AG09319 (cell line): ENCODE results near the gene PCDH9.

Experiments used
- DNase-seq: peaks from one replicate; pipeline ENCODE4 v3.0.0-alpha.2; 2010; ENCODE audit warnings: low read depth; ENCODE audit errors: extremely low read depth
- CTCF ChIP-seq: IDR thresholded peaks from 2 replicates; pipeline ENCODE4 v1.5.1; 2011; ENCODE audit warnings: low read depth, mild to moderate bottlenecking, inconsistent platforms, low read length, moderate library complexity

Gene PCDH9

GRCh38 chr13:67224148-67224846 is 5.8 kb downstream of the PCDH9 start:
- peak; percentile 29 for DNase-seq
- peak; percentile 51 for TF ChIP-seq CTCF

GRCh38 chr13:67223742-67224141 is 6.4 kb downstream of the PCDH9 start:
- no peak for TF ChIP-seq CTCF
- DNase-seq: no peak

- TF ChIP-seq CTCF: no peak
- no peak for DNase-seq
Measured at GRCh38 chr13:67223024-67223423, 7.1 kb downstream of the PCDH9 start.

- DNase-seq: no peak
Measured at GRCh38 chr13:67221630-67222226, 8.4 kb downstream of the PCDH9 start.

GRCh38 chr13:67219113-67219512 is 11.0 kb downstream of the PCDH9 start:
- TF ChIP-seq CTCF: no peak
- no peak for DNase-seq

More at GRCh38 chr13:67221630-67222226, 8.4 kb downstream of the PCDH9 start:
- TF ChIP-seq CTCF: no peak

GRCh38 chr13:67217880-67218279 is 12.3 kb downstream of the PCDH9 start:
- DNase-seq: no peak
- no peak for TF ChIP-seq CTCF

- no peak for TF ChIP-seq CTCF
- DNase-seq: no peak
Measured at GRCh38 chr13:67216864-67217263, 13.3 kb downstream of the PCDH9 start.
